KBM-7 (cell line): ENCODE data around the gene STH.
"Not testable (repeated sequence)": the region's sequence is repeated elsewhere in the genome, so short reads cannot be mapped to it uniquely, and the experiment has no call there.

Experiments used
- DNase-seq: peaks from one replicate; pipeline ENCODE4 v3.0.0-alpha.2; 2015
- in situ Hi-C: fragments of 300-500 bp; cut with MboI; formaldehyde crosslinking; loops from 2 replicates; pipeline ENCODE4 v1.14.3; 2020; ENCODE audit warnings: low sequenced_read_pairs, low pct_unique_long_range_greater_than_20kb, mixed read lengths

Gene STH

DNA sequence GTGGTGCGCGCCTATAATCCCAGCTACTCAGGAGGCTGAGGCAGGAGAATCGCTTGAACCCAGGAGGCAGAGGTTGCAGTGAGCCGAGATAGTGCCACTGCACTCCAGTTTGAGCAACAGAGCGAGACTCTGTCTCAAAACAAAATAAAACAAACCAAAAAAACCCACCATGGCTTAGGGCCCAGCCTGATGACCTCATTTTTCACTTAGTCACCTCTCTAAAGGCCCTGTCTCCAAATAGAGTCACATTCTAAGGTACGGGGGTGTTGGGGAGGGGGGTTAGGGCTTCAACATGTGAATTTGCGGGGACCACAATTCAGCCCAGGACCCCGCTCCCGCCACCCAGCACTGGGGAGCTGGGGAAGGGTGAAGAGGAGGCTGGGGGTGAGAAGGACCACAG lies 1.4 kb upstream of the STH start:
- in situ Hi-C loops, result loop anchor here (25.0 kb wide), 1 partner anchor 815 kb away; the partner anchor contains the start of gene WNT3
- no peak for DNase-seq

DNA sequence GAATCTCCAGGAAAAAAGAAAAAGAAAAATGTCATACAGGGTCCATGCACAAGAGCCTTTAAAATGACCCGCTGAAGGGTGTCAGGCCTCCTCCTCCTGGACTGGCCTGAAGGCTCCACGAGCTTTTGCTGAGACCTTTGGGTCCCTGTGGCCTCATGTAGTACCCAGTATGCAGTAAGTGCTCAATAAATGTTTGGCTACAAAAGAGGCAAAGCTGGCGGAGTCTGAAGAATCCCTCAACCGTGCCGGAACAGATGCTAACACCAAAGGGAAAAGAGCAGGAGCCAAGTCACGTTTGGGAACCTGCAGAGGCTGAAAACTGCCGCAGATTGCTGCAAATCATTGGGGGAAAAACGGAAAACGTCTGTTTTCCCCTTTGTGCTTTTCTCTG lies 845 bp downstream of the STH start:
- DNase-seq, result no peak
- in situ Hi-C loops, result loop anchor here (25.0 kb wide), 1 partner anchor 812 kb away; the partner anchor contains the start of gene WNT3

- DNase-seq, result no peak
- in situ Hi-C loops, result no loop called here
These were observed 1.2 kb downstream of the STH start for GRCh38 chr17:46000292-46000691.

DNA sequence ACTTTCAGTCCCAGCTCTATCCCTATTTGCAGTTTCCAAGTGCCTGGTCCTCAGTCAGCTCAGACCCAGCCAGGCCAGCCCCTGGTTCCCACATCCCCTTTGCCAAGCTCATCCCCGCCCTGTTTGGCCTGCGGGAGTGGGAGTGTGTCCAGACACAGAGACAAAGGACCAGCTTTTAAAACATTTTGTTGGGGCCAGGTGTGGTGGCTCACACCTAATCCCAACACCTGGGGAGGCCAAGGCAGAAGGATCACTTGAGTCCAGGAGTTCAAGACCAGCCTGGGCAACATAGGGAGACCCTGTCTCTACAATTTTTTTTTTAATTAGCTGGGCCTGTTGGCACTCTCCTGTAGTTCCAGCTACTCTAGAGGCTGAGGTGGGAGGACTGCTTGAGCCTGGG lies 1.7 kb downstream of the STH start:
- in situ Hi-C loops, result no loop called here
- DNase-seq, result no peak

GRCh38 chr17:46001390-46002310 lies 2.6 kb downstream of the STH start:
- in situ Hi-C loops, result no loop called here
- DNase-seq, result no peak

- DNase-seq, result peak; percentile 86
- in situ Hi-C loops, result no loop called here
These were observed 3.4 kb downstream of the STH start for GRCh38 chr17:46002311-46002972.

DNA sequence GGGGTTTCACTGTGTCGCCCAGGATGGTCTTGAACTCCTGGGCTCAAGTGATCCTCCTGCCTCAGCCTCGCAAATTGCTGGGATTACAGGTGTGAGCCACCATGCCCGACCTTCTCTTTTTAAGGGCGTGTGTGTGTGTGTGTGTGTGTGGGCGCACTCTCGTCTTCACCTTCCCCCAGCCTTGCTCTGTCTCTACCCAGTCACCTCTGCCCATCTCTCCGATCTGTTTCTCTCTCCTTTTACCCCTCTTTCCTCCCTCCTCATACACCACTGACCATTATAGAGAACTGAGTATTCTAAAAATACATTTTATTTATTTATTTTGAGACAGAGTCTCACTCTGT lies 3.9 kb downstream of the STH start:
- in situ Hi-C loops, result no loop called here
- DNase-seq, result no peak

- in situ Hi-C loops, result no loop called here
- DNase-seq, result no peak
These were observed 5.1 kb downstream of the STH start for GRCh38 chr17:46003907-46004748.

DNA sequence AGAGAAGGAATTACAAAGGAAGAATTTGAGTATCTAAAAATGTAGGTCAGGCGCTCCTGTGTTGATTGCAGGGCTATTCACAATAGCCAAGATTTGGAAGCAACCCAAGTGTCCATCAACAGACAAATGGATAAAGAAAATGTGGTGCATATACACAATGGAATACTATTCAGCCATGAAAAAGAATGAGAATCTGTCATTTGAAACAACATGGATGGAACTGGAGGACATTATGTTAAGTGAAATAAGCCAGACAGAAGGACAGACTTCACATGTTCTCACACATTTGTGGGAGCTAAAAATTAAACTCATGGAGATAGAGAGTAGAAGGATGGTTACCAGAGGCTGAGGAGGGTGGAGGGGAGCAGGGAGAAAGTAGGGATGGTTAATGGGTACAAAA lies 7.0 kb downstream of the STH start:
- DNase-seq, in situ Hi-C loops: not testable (repeated sequence)

GRCh38 chr17:46007461-46007965 lies 8.5 kb downstream of the STH start:
- in situ Hi-C loops, result no loop called here

GRCh38 chr17:46008591-46008990 lies 9.5 kb downstream of the STH start:
- in situ Hi-C loops, result no loop called here
- no peak for DNase-seq

More at GRCh38 chr17:46007461-46007965, 8.5 kb downstream of the STH start:
- no peak for DNase-seq

DNA sequence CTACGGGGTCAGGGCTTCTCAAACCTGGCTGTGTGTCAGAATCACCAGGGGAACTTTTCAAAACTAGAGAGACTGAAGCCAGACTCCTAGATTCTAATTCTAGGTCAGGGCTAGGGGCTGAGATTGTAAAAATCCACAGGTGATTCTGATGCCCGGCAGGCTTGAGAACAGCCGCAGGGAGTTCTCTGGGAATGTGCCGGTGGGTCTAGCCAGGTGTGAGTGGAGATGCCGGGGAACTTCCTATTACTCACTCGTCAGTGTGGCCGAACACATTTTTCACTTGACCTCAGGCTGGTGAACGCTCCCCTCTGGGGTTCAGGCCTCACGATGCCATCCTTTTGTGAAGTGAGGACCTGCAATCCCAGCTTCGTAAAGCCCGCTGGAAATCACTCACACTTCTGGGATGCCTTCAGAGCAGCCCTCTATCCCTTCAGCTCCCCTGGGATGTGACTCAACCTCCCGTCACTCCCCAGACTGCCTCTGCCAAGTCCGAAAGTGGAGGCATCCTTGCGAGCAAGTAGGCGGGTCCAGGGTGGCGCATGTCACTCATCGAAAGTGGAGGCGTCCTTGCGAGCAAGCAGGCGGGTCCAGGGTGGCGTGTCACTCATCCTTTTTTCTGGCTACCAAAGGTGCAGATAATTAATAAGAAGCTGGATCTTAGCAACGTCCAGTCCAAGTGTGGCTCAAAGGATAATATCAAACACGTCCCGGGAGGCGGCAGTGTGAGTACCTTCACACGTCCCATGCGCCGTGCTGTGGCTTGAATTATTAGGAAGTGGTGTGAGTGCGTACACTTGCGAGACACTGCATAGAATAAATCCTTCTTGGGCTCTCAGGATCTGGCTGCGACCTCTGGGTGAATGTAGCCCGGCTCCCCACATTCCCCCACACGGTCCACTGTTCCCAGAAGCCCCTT lies 10.9 kb downstream of the STH start:
- in situ Hi-C loops, result no loop called here
- no peak for DNase-seq

DNA sequence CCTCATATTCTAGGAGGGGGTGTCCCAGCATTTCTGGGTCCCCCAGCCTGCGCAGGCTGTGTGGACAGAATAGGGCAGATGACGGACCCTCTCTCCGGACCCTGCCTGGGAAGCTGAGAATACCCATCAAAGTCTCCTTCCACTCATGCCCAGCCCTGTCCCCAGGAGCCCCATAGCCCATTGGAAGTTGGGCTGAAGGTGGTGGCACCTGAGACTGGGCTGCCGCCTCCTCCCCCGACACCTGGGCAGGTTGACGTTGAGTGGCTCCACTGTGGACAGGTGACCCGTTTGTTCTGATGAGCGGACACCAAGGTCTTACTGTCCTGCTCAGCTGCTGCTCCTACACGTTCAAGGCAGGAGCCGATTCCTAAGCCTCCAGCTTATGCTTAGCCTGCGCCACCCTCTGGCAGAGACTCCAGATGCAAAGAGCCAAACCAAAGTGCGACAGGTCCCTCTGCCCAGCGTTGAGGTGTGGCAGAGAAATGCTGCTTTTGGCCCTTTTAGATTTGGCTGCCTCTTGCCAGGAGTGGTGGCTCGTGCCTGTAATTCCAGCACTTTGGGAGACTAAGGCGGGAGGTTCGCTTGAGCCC lies 11.6 kb downstream of the STH start:
- no peak for DNase-seq

GRCh38 chr17:46011711-46012505 lies 12.9 kb downstream of the STH start:
- DNase-seq, result no peak
- in situ Hi-C loops, result no loop called here

More for the DNA sequence above, 11.6 kb downstream of the STH start:
- in situ Hi-C loops, result no loop called here

GRCh38 chr17:46012506-46013079 lies 13.5 kb downstream of the STH start:
- DNase-seq, result no peak
- in situ Hi-C loops, result no loop called here

- in situ Hi-C loops, result no loop called here
- no peak for DNase-seq
These were observed 14.1 kb downstream of the STH start for GRCh38 chr17:46013127-46013501.

- no peak for DNase-seq
- in situ Hi-C loops, result no loop called here
These were observed 14.6 kb downstream of the STH start for GRCh38 chr17:46013502-46014165.
